GM19372 (cell line): Measurements from ENCODE around the gene DYNC1H1.

Experiments
- ATAC-seq: cut with Tn5 transposase; IDR thresholded peaks from one replicate; pipeline ENCODE4 v1.9.1; 2021; ENCODE audit warnings: mild to moderate bottlenecking, low read depth, moderate library complexity; ENCODE audit not compliant: unreplicated experiment

The DYNC1H1 gene

GRCh38 chr14:101939646-101940170 lies 24.7 kb upstream of the DYNC1H1 start:
- ATAC-seq, result no peak

- no peak for ATAC-seq
Observed at GRCh38 chr14:101944451-101944850, 19.9 kb upstream of the DYNC1H1 start.

- ATAC-seq, result no peak
Observed at GRCh38 chr14:101945171-101945570, 19.2 kb upstream of the DYNC1H1 start.

GRCh38 chr14:101947577-101947903 lies 16.8 kb upstream of the DYNC1H1 start:
- peak; percentile 5 for ATAC-seq

GRCh38 chr14:101947904-101948665 lies 16.3 kb upstream of the DYNC1H1 start:
- ATAC-seq, result peak; percentile 96

GRCh38 chr14:101948666-101949216 lies 15.6 kb upstream of the DYNC1H1 start:
- ATAC-seq, result peak; percentile 0

- no peak for ATAC-seq
Observed at GRCh38 chr14:101950100-101950499, 14.3 kb upstream of the DYNC1H1 start.

- no peak for ATAC-seq
Observed at GRCh38 chr14:101950516-101951215, 13.7 kb upstream of the DYNC1H1 start.

- ATAC-seq, result no peak
Observed at GRCh38 chr14:101953151-101953550, 11.2 kb upstream of the DYNC1H1 start.

- no peak for ATAC-seq
Observed at GRCh38 chr14:101954501-101954900, 9.9 kb upstream of the DYNC1H1 start.

GRCh38 chr14:101955695-101956161 lies 8.6 kb upstream of the DYNC1H1 start:
- no peak for ATAC-seq

- ATAC-seq, result no peak
Observed at GRCh38 chr14:101956179-101956885, 8.0 kb upstream of the DYNC1H1 start.

- ATAC-seq, result no peak
Observed at GRCh38 chr14:101957406-101958234, 6.8 kb upstream of the DYNC1H1 start.

- ATAC-seq, result no peak
Observed at GRCh38 chr14:101958418-101959180, 5.8 kb upstream of the DYNC1H1 start.

- ATAC-seq, result no peak
Observed at GRCh38 chr14:101959277-101959676, 5.1 kb upstream of the DYNC1H1 start.

- no peak for ATAC-seq
Observed at GRCh38 chr14:101960225-101960624, 4.1 kb upstream of the DYNC1H1 start.

GRCh38 chr14:101961011-101961721 lies 3.2 kb upstream of the DYNC1H1 start:
- no peak for ATAC-seq

GRCh38 chr14:101961746-101962502 lies 2.4 kb upstream of the DYNC1H1 start:
- no peak for ATAC-seq
